Neural progenitor cell (in vitro differentiated cells): ENCODE measurements around the gene ETV6. TPM values are rescaled to one million over a fixed set of nuclear protein-coding genes. Genes with fewer than 3 reads are reported as not detected.

Experiments used
- DNase-seq: peaks from one replicate; pipeline ENCODE4 v3.0.0-alpha.2; 2016; ENCODE audit warnings: low spot score
- H2AFZ ChIP-seq: fragments of 200-600 bp; sonication (generic); replicated peaks from 2 replicates; pipeline ENCODE4 v1.6.1; 2016; ENCODE audit warnings: antibody characterized with exemption
- H3F3A ChIP-seq: fragments of 200-600 bp; sonication (generic); 2 replicates; pipeline ENCODE4 v1.6.1; 2016; ENCODE audit warnings: antibody characterized with exemption, low read depth
- H3K27ac ChIP-seq: fragments of 200-600 bp; sonication (generic); 2 replicates; pipeline ENCODE4 v1.5.1; 2016; ENCODE audit warnings: mild to moderate bottlenecking
- H3K27me3 ChIP-seq: fragments of 200-600 bp; sonication (generic); 2 replicates; pipeline ENCODE4 v1.6.1; 2016; ENCODE audit warnings: mild to moderate bottlenecking, moderate library complexity
- H3K36me3 ChIP-seq: fragments of 200-600 bp; sonication (generic); 2 replicates; pipeline ENCODE4 v1.5.1; 2016
- H3K4me1 ChIP-seq: fragments of 200-600 bp; sonication (generic); 2 replicates; pipeline ENCODE4 v1.6.1; 2016; ENCODE audit warnings: mixed run types
- H3K4me2 ChIP-seq: fragments of 200-600 bp; sonication (generic); 2 replicates; pipeline ENCODE4 v1.6.1; 2016
- H3K4me3 ChIP-seq: fragments of 200-600 bp; sonication (generic); 2 replicates; pipeline ENCODE4 v1.5.1; 2016
- H3K79me2 ChIP-seq: fragments of 200-600 bp; sonication (generic); 2 replicates; pipeline ENCODE4 v1.6.1; 2016; ENCODE audit warnings: low read depth
- H3K9ac ChIP-seq: fragments of 200-600 bp; sonication (generic); 2 replicates; pipeline ENCODE4 v1.6.1; 2016
- H3K9me3 ChIP-seq: fragments of 200-600 bp; sonication (generic); 2 replicates; pipeline ENCODE4 v1.5.1; 2016; ENCODE audit warnings: low read depth
- H4K20me1 ChIP-seq: fragments of 200-600 bp; sonication (generic); 2 replicates; pipeline ENCODE4 v1.6.1; 2016; ENCODE audit warnings: low read depth
- H3K27ac Mint-ChIP-seq: 3 replicates; pipeline ENCODE4 v1.8.0; 2021; ENCODE audit warnings: mixed read lengths
- H3K27me3 Mint-ChIP-seq: 2 replicates; pipeline ENCODE4 v1.8.0; 2022; ENCODE audit warnings: low read depth, mild to moderate bottlenecking, inconsistent platforms, moderate library complexity, mixed read lengths; ENCODE audit not compliant: insufficient read depth
- H3K36me3 Mint-ChIP-seq: 3 replicates; pipeline ENCODE4 v1.8.0; 2021; ENCODE audit warnings: mixed read lengths
- H3K4me1 Mint-ChIP-seq: 3 replicates; pipeline ENCODE4 v1.8.0; 2021; ENCODE audit warnings: mixed read lengths
- H3K4me3 Mint-ChIP-seq: 3 replicates; pipeline ENCODE4 v1.8.0; 2021; ENCODE audit warnings: mild to moderate bottlenecking, moderate library complexity, mixed read lengths
- H3K9me3 Mint-ChIP-seq: 3 replicates; pipeline ENCODE4 v1.8.0; 2020; ENCODE audit warnings: mixed read lengths
- CTCF ChIP-seq: fragments of 200-600 bp; sonication (generic); IDR thresholded peaks from 2 replicates; pipeline ENCODE4 v1.5.1; 2017; ENCODE audit warnings: antibody characterized with exemption, mild to moderate bottlenecking
- EZH2 ChIP-seq: fragments of 200-600 bp; sonication (generic); IDR thresholded peaks from 2 replicates; pipeline ENCODE4 v1.6.1; 2017; ENCODE audit warnings: antibody characterized with exemption, mild to moderate bottlenecking, moderate library complexity
- EZH2phosphoT487 ChIP-seq: fragments of 200-600 bp; sonication (generic); IDR thresholded peaks from 2 replicates; pipeline ENCODE4 v1.6.1; 2017; ENCODE audit warnings: antibody characterized with exemption
- total RNA-seq: library from RNA; depleted of rRNA; stranded (reverse); fragments of >200 nt; gene quantifications from 2 replicates; pipeline ENCODE4 v1.2.3, GENCODE V29; 2015; ENCODE audit warnings: low replicate concordance

Gene ETV6
- total RNA-seq, 1 donor from 2014 or later, result 6.2 TPM

GRCh38 chr12:11768233-11768965 is 118.9 kb downstream of the ETV6 start:
- no peaks in the 10 kb centered on the region for H3K27me3 Mint-ChIP-seq
- no peaks in the 10 kb centered on the region for H4K20me1 ChIP-seq
- H3K4me1 ChIP-seq, result peaks cover 9% of the 10 kb centered on the region
- DNase-seq, result no peak
- H3K4me3 Mint-ChIP-seq, result no peak overlapping the region
- H2AFZ ChIP-seq, result no peak overlapping the region
- no peak overlapping the region for H3K27ac Mint-ChIP-seq
- H3K4me1 Mint-ChIP-seq, result peaks cover 29% of the 10 kb centered on the region
- no peaks in the 10 kb centered on the region for H3F3A ChIP-seq
- H3K9me3 Mint-ChIP-seq, result no peaks in the 10 kb centered on the region
- no peaks in the 10 kb centered on the region for H3K9me3 ChIP-seq
- no peak overlapping the region for H3K4me3 ChIP-seq
- no peaks in the 10 kb centered on the region for H3K79me2 ChIP-seq
- H3K4me2 ChIP-seq, result no peak overlapping the region
- TF ChIP-seq EZH2, result no peak
- no peak for TF ChIP-seq CTCF
- no peak for TF ChIP-seq EZH2phosphoT487
- H3K36me3 ChIP-seq, result no peaks in the 10 kb centered on the region
- H3K9ac ChIP-seq, result no peak overlapping the region
- H3K36me3 Mint-ChIP-seq, result peaks cover 2% of the 10 kb centered on the region
- H3K27ac ChIP-seq, result no peak overlapping the region
- H3K27me3 ChIP-seq, result no peaks in the 10 kb centered on the region

- Mint-ChIP-seq H3K4me1 (peaks cover 26% of the 10 kb centered on the region), H3K9me3 (no peaks in the 10 kb centered on the region), H3K36me3 (peaks cover 4% of the 10 kb centered on the region), H3K27ac (no peak overlapping the region), H3K4me3 (no peak overlapping the region), H3K27me3 (no peaks in the 10 kb centered on the region)
- no peak for TF ChIP-seq CTCF
- TF ChIP-seq EZH2phosphoT487, result no peak
- no peak for TF ChIP-seq EZH2
- DNase-seq, result no peak
- Histone ChIP-seq H4K20me1 (no peaks in the 10 kb centered on the region), H3K4me3 (no peak overlapping the region), H2AFZ (no peak overlapping the region), H3K27ac (no peak overlapping the region), H3K27me3 (no peaks in the 10 kb centered on the region), H3K9ac (no peak overlapping the region), H3K36me3 (no peaks in the 10 kb centered on the region), H3F3A (no peaks in the 10 kb centered on the region), H3K9me3 (no peaks in the 10 kb centered on the region), H3K4me1 (peaks cover 9% of the 10 kb centered on the region), H3K4me2 (no peak overlapping the region), H3K79me2 (no peaks in the 10 kb centered on the region)
These were observed 120.4 kb downstream of the ETV6 start for GRCh38 chr12:11769723-11770514.

GRCh38 chr12:11771356-11771755 is 121.9 kb downstream of the ETV6 start:
- H4K20me1 ChIP-seq, result no peaks in the 10 kb centered on the region
- no peak overlapping the region for H2AFZ ChIP-seq
- no peak overlapping the region for H3K9ac ChIP-seq
- no peak overlapping the region for H3K4me3 ChIP-seq
- H3K27me3 ChIP-seq, result no peaks in the 10 kb centered on the region
- Mint-ChIP-seq H3K9me3 (no peaks in the 10 kb centered on the region), H3K27me3 (no peaks in the 10 kb centered on the region), H3K27ac (peak overlapping the region; percentile 58), H3K36me3 (peaks cover 4% of the 10 kb centered on the region), H3K4me1 (peaks cover 21% of the 10 kb centered on the region), H3K4me3 (no peak overlapping the region)
- TF ChIP-seq EZH2, result no peak
- TF ChIP-seq EZH2phosphoT487, result no peak
- H3K4me1 ChIP-seq, result peaks cover 5% of the 10 kb centered on the region
- H3K9me3 ChIP-seq, result no peaks in the 10 kb centered on the region
- no peaks in the 10 kb centered on the region for H3K79me2 ChIP-seq
- H3K36me3 ChIP-seq, result no peaks in the 10 kb centered on the region
- H3K27ac ChIP-seq, result no peak overlapping the region
- no peaks in the 10 kb centered on the region for H3F3A ChIP-seq
- no peak overlapping the region for H3K4me2 ChIP-seq
- DNase-seq, result no peak
